ENCODE data around the gene FAM149B1. TPM values are rescaled to one million over a fixed set of nuclear protein-coding genes. Genes with fewer than 3 reads are reported as not detected.

Gene FAM149B1
- total and polyA plus RNA-seq, 10 donors: 11.9 to 24.5 (median 15.2) TPM

GRCh38 chr10:73244866-73245477 lies 77.1 kb downstream of the FAM149B1 start:
- H3K36me3 ChIP-seq: peaks cover 0 to 74% (median 49%) of the 10 kb centered on the region in 6 donors
- 24 to 32% (median 28%) methylated on average over 8 of the region's 8 CpGs for WGBS, 5 donors
- intact Hi-C loops (cut with DNase I; ENCODE audit: low total_unique reads): loop anchor here (10.0 kb wide), 1 partner anchor 150 kb away; the partner anchor contains the start of gene P4HA1
- H3K9me3 ChIP-seq: no peaks in the 10 kb centered on the region
- H3K4me3 ChIP-seq: peak overlapping the region in 5 of 8 donors; percentile 89 to 99 (median 96)
- DNase-seq: no peak
- no peaks in the 10 kb centered on the region for H3K27me3 ChIP-seq (replicated peaks in 1 of 7)
- peak overlapping the region in 6 of 8 donors; percentile 19 to 93 (median 90) for H3K27ac ChIP-seq
- TF ChIP-seq POLR2AphosphoS5 (IDR thresholded peaks at IDR 0.05) (peak in 1 of 3 donors; percentile 22), POLR2A (IDR thresholded peaks at IDR 0.05) (no peak), CTCF (IDR thresholded peaks at IDR 0.05 in 8 of 11, conservative IDR thresholded peaks at IDR 0.05 in 3 of 11) (no peak)
- peaks cover 10 to 59% (median 47%) of the 10 kb centered on the region in 6 donors for H3K4me1 ChIP-seq

- no peaks in the 10 kb centered on the region for H3K9me3 ChIP-seq
- WGBS, 5 donors: 2 to 6% (median 4%) methylated on average over 8 of the region's 8 CpGs
- no peak for DNase-seq
- H3K27ac ChIP-seq: peak overlapping the region; percentile 80 to 94 (median 90)
- H3K36me3 ChIP-seq: peaks cover 0 to 74% (median 42%) of the 10 kb centered on the region in 6 donors
- peak overlapping the region; percentile 82 to 99 (median 92) for H3K4me3 ChIP-seq
- TF ChIP-seq POLR2AphosphoS5 (IDR thresholded peaks at IDR 0.05) (no peak), CTCF (IDR thresholded peaks at IDR 0.05 in 8 of 11, conservative IDR thresholded peaks at IDR 0.05 in 3 of 11) (no peak), POLR2A (IDR thresholded peaks at IDR 0.05) (no peak)
- H3K4me1 ChIP-seq: peaks cover 16 to 72% (median 57%) of the 10 kb centered on the region in 6 donors
- H3K27me3 ChIP-seq (replicated peaks in 1 of 7): no peaks in the 10 kb centered on the region
- intact Hi-C loops (cut with DNase I; ENCODE audit: low total_unique reads): loop anchor here (10.0 kb wide), 1 partner anchor 151 kb away; the partner anchor contains the start of gene P4HA1
These were observed 78.4 kb downstream of the FAM149B1 start for GRCh38 chr10:73246322-73246645.

- peak; percentile 99 for DNase-seq
- Histone ChIP-seq H3K27ac (peak within 1 kb of the TSS; percentile 80 to 94 (median 90)), H3K4me1 (peaks cover 21 to 78% (median 62%) of the 10 kb centered on the region in 6 donors), H3K36me3 (peaks cover 0 to 70% (median 37%) of the 10 kb centered on the region in 6 donors), H3K27me3 (replicated peaks in 1 of 7) (no peaks in the 10 kb centered on the region), H3K9me3 (no peaks in the 10 kb centered on the region), H3K4me3 (peak within 1 kb of the TSS; percentile 82 to 99 (median 92))
- intact Hi-C loops (cut with DNase I; ENCODE audit: low total_unique reads): loop anchor here (10.0 kb wide), 1 partner anchor 152 kb away; the partner anchor contains the start of gene P4HA1
- WGBS, 5 donors: 0 to 1% (median 0%) methylated on average over 13 to 78 of the region's 78 CpGs
- TF ChIP-seq POLR2A (IDR thresholded peaks at IDR 0.05): peak; percentile 31 to 78 (median 68)
- TF ChIP-seq CTCF (IDR thresholded peaks at IDR 0.05 in 8 of 11, conservative IDR thresholded peaks at IDR 0.05 in 3 of 11): peak in 4 of 11 experiments; percentile 10 to 18 (median 12)
- TF ChIP-seq POLR2AphosphoS5 (IDR thresholded peaks at IDR 0.05): peak; percentile 98 to 99 (median 99)
These were observed 79.0 kb downstream of the FAM149B1 start, which contains the start of gene DNAJC9 for GRCh38 chr10:73246646-73247508. Gene DNAJC9, minus strand, starts transcription at chr10:73247255. Its CDS starts 66 bp downstream, at chr10:73247189.

All from spleen (tissue), 11 donors.